Activated CD4-positive, alpha-beta T cell treated with anti-CD3 and anti-CD28 coated beads for 24 hours (primary cell): ENCODE results near the gene FABP1.

ENCODE experiments used
- DNase-seq, 2 donors: peaks; one replicate each; pipeline ENCODE4 v3.0.0-alpha.2; 2020; ENCODE audit warnings: low read depth in 2 of 2

The FABP1 gene

DNA sequence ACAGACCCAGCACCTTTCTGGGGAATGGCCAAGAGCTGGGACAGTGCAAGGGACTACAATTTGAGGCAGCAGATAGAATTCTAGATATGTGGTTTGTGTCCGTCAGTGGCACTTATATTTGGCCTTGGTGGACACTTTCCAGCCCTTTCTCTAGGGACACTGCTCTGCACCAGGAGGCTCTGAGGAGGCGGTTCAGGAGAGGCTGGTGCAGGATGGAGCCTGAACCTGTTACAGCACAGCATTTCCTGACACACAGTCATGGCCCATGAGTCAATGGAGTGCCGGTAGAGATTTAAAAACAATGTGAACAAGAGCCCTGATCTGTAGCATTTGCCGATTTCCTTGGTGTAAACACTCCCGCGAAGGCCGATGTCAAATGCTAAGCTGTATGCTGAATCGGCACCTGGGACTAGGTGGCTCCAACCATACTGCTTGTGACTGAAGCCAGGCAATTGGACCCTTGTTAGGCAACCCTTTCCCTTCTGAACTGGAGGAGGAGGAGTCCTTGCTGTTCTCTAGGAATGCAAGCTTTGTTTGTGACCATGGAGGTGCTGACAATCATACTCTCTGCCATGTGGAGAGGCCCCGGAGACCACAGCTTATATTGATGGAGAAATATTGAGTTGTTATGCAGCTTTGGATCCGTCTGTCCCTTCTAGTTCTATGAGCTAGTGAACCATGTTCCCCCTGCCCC is 11.9 kb downstream of the FABP1 start:
- DNase-seq, result no peak

DNA sequence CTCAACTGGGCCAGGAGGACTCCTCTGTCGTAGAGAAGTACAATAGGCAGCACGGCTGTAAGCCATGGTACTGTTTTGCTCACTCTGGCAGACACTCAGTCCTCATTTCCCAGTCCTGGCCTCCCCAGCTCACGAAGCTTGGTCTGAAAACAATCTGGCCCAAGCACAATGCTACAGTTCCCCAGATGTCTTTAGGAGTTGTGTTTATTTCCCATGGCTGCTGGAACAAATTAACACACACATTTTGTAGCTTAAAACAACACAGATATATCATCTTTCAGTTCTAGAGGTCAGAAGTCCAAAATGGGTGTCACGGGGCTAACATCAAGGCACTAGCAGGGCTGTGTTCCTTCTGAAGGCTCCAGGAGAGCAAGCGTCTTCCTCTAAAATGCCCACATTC is 13.0 kb downstream of the FABP1 start:
- no peak for DNase-seq

DNA sequence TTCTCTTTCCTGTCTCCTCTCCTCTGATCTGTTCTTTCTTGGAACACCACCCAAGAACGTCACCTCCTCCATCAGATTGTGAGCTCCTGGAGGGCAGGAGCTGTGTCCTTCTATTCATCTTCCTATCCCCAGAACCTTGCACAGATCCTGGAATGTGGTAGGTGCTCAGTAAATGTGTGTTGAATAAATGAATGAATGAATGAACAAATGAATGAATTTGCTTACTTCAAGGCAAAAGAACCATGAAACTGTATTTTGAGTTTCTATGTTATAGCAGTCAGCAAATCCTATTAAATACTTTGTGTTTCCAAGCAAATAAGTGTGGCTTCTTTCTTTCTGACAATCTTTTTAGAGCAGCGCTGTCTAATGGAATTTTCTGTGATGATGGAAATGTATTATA is 14.8 kb downstream of the FABP1 start:
- no peak for DNase-seq

GRCh38 chr2:88110830-88111229 is 17.0 kb downstream of the FABP1 start:
- DNase-seq, result no peak

DNA sequence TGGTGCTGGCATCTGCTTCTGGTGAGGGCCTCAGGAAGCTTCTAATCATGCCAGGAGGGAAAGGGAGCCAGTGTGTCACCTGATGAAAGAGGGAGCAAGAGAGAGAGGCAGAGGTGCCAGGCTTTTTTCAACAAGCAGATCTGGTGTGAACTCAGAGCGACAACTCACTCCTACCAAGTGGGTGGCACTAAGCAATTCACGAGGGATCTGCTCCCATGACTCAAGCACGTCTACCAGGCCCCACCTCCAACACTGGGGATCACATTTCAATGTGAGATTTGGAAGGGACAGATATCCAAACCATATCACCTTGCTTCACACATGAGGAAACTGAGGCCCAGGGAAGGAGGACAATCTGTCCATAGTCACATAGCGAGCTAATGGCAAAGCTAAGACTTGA is 19.1 kb downstream of the FABP1 start:
- no peak for DNase-seq

- DNase-seq, result no peak
Observed at GRCh38 chr2:88100489-88100858, 27.4 kb downstream of the FABP1 start.

DNA sequence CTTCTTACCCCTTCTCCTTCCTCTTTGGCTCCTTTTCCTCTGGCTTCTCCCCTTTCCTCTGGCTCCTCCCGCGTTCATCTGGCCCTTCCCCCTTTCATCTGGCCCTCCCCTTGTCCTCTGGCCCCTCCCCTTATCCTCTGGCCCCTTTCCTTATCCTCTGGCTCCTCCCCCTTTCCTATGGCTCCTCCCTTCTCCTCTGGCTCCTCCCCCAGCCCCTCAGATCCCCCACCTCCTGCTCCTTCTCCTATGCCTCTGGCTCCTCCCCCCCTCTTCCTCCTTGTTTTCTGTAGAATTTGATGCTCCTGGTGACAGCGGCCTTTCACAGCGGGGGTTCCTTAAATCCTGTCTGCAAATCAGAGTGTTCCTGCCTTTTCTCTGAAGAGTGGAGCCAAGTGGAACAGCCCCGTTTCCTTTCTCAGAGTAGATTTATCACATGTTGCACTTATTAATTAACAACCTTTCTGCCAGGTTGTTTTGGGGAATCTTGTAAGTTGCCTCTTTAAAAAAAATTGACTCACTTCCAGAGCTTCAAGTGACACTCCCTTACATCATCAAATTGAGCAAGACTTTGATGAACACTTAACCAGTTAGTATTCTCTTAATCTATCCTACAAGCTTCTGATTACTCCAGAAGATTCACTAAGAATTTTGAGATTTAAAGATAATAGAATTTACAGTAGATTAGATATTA is 27.9 kb downstream of the FABP1 start:
- DNase-seq, result no peak

GRCh38 chr2:88098558-88098900 is 29.3 kb downstream of the FABP1 start:
- no peak for DNase-seq

DNA sequence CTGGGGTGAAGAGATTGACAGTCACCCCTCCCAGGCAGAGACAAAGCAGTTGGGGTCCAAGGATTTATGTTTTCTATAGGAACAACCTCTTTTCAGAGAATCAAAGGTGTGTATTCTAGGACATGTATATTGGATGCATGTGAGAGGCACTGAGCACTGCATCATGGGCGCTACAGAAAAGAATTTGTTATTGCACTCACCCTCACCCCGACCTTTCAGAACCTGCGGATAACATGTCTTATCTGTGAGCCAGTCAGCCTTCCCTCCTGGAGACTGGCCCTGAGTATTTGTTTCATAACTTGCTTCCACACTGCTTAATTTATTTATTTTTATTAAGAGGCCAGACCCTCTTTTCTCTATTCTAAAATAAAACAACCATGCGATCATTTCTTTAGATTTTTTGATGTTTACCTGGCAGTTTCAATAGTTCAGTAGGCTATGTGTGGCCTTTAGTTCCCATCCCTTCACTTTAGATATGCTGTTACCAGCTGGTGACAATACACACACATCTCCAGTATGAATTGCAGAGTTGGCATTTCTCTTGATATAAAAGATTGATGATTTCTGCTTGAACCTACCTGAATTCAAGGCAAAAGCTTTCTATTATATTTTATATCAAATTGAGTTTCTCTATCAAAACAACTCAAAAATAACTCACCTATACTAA is 29.8 kb downstream of the FABP1 start:
- no peak for DNase-seq

DNA sequence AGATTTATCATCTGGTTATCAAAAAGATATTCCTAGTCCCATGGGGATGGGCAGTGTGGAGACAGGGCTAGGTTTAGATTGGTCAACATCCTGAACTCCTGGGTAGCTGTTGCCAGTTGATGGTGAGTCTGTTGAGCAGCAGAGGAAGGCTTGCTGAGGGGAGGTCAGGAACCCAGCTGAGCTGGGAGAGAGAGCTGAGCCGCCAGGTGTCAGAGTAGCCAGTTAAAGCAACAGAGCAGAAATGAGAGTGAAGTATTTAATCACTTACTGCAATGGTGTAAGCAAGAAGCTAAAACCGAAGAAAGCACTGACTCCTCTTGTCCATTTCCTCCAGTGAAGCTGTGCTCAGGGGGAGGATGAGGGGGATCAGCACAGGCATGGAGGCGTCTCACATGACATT is 30.7 kb downstream of the FABP1 start:
- DNase-seq, result no peak

GRCh38 chr2:88096708-88097107 is 31.2 kb downstream of the FABP1 start:
- no peak for DNase-seq

- DNase-seq, result no peak
Observed at GRCh38 chr2:88095022-88095421, 32.8 kb downstream of the FABP1 start.

DNA sequence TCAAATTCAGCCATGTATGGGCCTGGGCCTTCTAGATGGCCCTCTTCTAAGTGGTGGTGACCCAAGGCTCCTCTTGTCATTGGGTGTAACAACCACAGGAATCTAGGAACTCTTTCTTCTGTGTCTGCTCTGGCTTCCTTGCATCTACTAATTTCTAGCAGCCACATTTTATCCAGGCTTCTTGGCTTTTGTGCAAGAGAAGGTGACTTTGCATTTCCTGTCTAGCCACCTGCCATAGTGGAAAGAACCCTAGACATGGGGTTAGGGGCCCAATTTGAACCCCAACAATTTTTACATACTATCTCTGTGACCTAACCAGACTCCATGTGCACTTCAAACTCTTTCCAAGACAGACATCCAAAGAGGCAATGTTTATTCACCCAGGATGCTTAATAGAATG is 35.1 kb downstream of the FABP1 start:
- DNase-seq, result no peak

DNA sequence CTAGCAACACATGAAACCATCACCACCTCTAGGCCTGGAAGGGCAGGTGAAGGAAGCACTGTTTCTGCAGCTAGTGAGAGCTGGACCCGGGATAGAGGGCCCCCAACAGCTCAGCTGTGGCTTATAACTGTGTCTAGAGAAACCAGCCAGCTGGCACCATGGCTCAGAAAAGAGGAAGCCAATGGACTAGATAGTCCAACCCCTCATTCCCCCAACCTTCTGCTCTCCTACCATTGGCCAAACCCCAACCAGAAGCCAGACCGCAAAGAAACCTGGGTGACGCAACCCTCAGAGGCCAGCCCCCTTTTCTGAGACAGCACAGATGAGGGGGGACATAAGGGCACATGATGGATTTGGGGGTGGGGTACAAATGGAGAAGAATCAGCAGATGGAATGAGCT is 35.9 kb downstream of the FABP1 start:
- DNase-seq, result no peak

- DNase-seq, result peak; percentile 7 to 13
Observed at GRCh38 chr2:88090446-88091283, 37.2 kb downstream of the FABP1 start.

DNA sequence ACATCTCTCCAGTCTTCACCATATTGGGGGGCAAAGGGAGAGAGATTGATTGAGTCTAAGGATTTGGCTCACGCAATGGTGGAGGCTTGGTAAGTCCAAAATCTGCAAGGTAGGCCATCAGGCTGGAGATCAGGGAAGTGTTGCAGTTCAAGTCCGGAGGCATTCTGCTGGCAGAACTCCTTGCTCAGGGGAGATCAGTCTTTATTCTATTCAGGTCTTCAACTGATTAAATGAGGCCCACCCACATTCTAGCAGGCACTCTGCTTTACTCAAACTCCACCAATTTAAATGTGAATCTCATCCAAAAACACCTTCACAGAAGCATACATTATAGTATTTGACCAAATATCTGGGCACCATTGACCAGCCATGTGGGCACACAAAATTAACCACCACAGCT is 38.9 kb downstream of the FABP1 start:
- DNase-seq, result no peak

- DNase-seq, result no peak
Observed at GRCh38 chr2:88087763-88088162, 40.1 kb downstream of the FABP1 start.

DNA sequence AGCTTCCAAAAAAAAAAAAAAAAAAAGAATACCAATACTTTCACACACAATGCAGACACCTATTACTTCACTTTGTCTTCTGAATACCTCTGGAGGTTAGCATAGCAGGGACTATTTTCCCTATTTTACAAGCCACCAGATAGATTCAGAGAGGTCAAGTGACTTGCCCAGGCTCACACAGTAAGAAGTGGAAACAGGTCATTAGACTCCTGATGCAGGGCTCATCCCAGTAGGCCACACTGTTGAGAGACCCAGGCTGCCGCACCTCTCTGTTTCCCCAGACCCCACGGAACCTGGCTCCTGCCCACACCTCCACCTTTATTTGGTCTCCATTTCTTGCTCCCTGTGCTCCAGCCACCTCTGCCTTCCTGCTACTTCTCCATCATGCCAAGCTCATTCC is 40.8 kb downstream of the FABP1 start:
- no peak for DNase-seq

DNA sequence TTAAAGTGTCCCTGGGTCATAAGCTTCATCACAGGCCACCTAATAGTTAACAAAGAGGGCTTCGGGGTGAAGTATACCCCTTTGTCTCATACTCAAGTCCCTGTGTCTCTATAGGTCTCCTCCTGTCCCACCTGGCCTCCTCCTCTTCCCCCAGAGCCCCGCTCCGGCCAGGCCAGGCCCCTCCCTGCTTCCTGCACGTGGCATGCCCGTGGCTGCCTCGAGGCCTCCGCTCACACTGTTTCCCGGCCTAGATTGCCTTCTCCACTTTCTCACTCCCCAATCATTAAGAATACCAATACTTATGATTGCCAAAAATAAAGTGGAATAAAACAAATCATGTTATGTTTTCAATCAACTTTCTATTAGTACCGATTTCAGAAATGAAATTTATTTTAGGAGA is 41.5 kb downstream of the FABP1 start:
- no peak for DNase-seq

GRCh38 chr2:88085602-88086001 is 42.3 kb downstream of the FABP1 start:
- DNase-seq, result no peak

GRCh38 chr2:88085099-88085498 is 42.8 kb downstream of the FABP1 start:
- DNase-seq, result no peak

DNA sequence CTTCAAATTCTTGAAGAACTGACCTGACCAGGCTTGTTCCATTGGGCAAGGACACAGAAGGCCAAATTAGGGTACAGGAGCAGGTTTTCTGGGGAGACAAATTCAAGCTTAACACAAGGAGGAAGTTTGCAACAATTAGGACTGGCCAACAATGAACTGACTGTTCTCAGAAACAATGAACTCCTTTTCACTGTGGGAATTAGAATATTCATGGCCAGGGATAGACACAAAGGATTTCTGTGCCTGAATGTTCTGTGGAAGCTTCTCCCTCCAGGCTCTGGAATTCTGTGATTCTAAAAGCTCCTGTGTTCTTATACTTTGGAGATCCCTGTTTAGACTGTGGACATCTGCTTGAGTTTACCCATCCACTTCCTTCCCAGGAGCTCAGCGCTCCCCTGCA is 45.1 kb downstream of the FABP1 start:
- no peak for DNase-seq
